Neural cell (in vitro differentiated cells): ENCODE results near the gene IL1RAPL2.

Experiments used
- CTCF ChIP-seq: fragments of 450-650 bp; IDR thresholded peaks from 2 replicates; pipeline ENCODE4 v1.5.1; 2014; ENCODE audit warnings: antibody characterized with exemption, mild to moderate bottlenecking, moderate library complexity; ENCODE audit not compliant: poor library complexity, severe bottlenecking
- EP300 ChIP-seq: fragments of 450-650 bp; conservative IDR thresholded peaks from 2 replicates; pipeline ENCODE4 v1.6.1; 2014; ENCODE audit warnings: antibody characterized with exemption, mild to moderate bottlenecking, moderate library complexity; ENCODE audit not compliant: poor library complexity, severe bottlenecking
- EZH2 ChIP-seq: fragments of 200-600, 300-800 bp; shearing (Covaris generic), sonication (generic); IDR thresholded peaks from 2 replicates; pipeline ENCODE4 v1.6.1; 2014; ENCODE audit warnings: antibody characterized with exemption, low read length, borderline replicate concordance, mild to moderate bottlenecking; ENCODE audit not compliant: insufficient read depth, poor library complexity, severe bottlenecking
- MXI1 ChIP-seq: fragments of 450-650 bp; conservative IDR thresholded peaks from 2 replicates; pipeline ENCODE4 v1.6.1; 2014; ENCODE audit warnings: antibody characterized with exemption, mild to moderate bottlenecking; ENCODE audit not compliant: poor library complexity, severe bottlenecking
- POLR2AphosphoS5 ChIP-seq: IDR thresholded peaks from 2 replicates; pipeline ENCODE4 v1.6.1; 2012
- RAD21 ChIP-seq: fragments of 450-650 bp; conservative IDR thresholded peaks from 2 replicates; pipeline ENCODE4 v1.6.1; 2014; ENCODE audit warnings: antibody characterized with exemption, mild to moderate bottlenecking, moderate library complexity
- REST ChIP-seq: IDR thresholded peaks from 2 replicates; pipeline ENCODE4 v1.6.1; 2012; ENCODE audit warnings: borderline replicate concordance
- SMC3 ChIP-seq: fragments of 450-650 bp; conservative IDR thresholded peaks from 2 replicates; pipeline ENCODE4 v1.6.1; 2014; ENCODE audit warnings: antibody characterized with exemption, mild to moderate bottlenecking, moderate library complexity; ENCODE audit not compliant: poor library complexity
- TAF1 ChIP-seq: IDR thresholded peaks from 2 replicates; pipeline ENCODE4 v1.6.1; 2012; ENCODE audit warnings: low read depth

- no peak for TF ChIP-seq EP300
- no peak for TF ChIP-seq CTCF
- no peak for TF ChIP-seq SMC3
- TF ChIP-seq EZH2: no peak
- no peak for TF ChIP-seq REST
- no peak for TF ChIP-seq RAD21
- TF ChIP-seq MXI1: no peak
- TF ChIP-seq POLR2AphosphoS5: no peak
- no peak for TF ChIP-seq TAF1
Measured at GRCh38 chrX:105117621-105118020, 551.6 kb downstream of the IL1RAPL2 start.
